Mucosa of descending colon (tissue), 3 donors: ENCODE data around the gene THUMPD3. TPM values are rescaled to one million over a fixed set of nuclear protein-coding genes. Genes with fewer than 3 reads are reported as not detected.
A peak's percentile ranks its signal among the peaks of the same experiment; 100 is the strongest.

ENCODE experiments used
- ATAC-seq: fragments of 200-7000 bp; cut with Tn5 transposase; one replicate; pipeline ENCODE4 v1.9.1; 2020; ENCODE audit warnings: mild to moderate bottlenecking, moderate library complexity
- DNase-seq, 3 donors: peaks; one replicate each; pipeline ENCODE4 v3.0.0-alpha.2; 2020
- H3K36me3 ChIP-seq: fragments of 200-600 bp; one replicate; pipeline ENCODE4 v1.8.0; 2021; ENCODE audit warnings: low read depth, mild to moderate bottlenecking
- H3K4me1 ChIP-seq: fragments of 200-600 bp; one replicate; pipeline ENCODE4 v1.8.0; 2021; ENCODE audit warnings: low read depth, mild to moderate bottlenecking
- H3K4me3 ChIP-seq: fragments of 200-600 bp; one replicate; pipeline ENCODE4 v1.8.0; 2021; ENCODE audit warnings: mild to moderate bottlenecking
- H3K9me3 ChIP-seq: fragments of 200-600 bp; one replicate; pipeline ENCODE4 v1.8.0; 2021; ENCODE audit warnings: mild to moderate bottlenecking
- CTCF ChIP-seq: fragments of 200-600 bp; IDR thresholded peaks from one replicate; pipeline ENCODE4 v1.8.0; 2022; ENCODE audit warnings: antibody characterized with exemption, mild to moderate bottlenecking
- intact Hi-C, 2 donors: fragments of 100-400 bp; cut with DNase I in 1 of 2; cut with micrococcal nuclease in 1 of 2; formaldehyde crosslinking; loops; one replicate each; pipeline versions ENCODE4 v1.11.0 to v1.11.1; 2022; cut with DNase I, micrococcal nuclease
- total RNA-seq, 3 donors: library from RNA; stranded (reverse); fragmentation: NEBNext Ultra II Directional in 2 of 3; extraction: Animal tissue kit (Norgen Biotek cat#: 25700) in 2 of 3; gene quantifications; one replicate each; pipeline versions ENCODE4 v1.2.1 to v1.2.4, GENCODE V29; 2021 to 2023
- donor health status: DM: no; HTN: no; CAD: no; lungs with moderate emphysema.
- donor health status: DM: no; HTN: no; CAD: no.
- donor health status: DM: no; HTN: yes; CAD: no.

The THUMPD3 gene
- total RNA-seq, 3 donors from 2014 or later: 30.0 to 34.0 (median 31.2) TPM

- TF ChIP-seq CTCF: no peak
- ATAC-seq (no peak), DNase-seq (no peak)
- intact Hi-C loops: no loop called here
- peaks cover 14% of the 10 kb centered on the region for H3K4me1 ChIP-seq
- no peak overlapping the region for H3K4me3 ChIP-seq
- no peaks in the 10 kb centered on the region for H3K36me3 ChIP-seq
- no peaks in the 10 kb centered on the region for H3K9me3 ChIP-seq
These were observed 15.0 kb upstream of the THUMPD3 start for GRCh38 chr3:9347887-9348286.

DNA sequence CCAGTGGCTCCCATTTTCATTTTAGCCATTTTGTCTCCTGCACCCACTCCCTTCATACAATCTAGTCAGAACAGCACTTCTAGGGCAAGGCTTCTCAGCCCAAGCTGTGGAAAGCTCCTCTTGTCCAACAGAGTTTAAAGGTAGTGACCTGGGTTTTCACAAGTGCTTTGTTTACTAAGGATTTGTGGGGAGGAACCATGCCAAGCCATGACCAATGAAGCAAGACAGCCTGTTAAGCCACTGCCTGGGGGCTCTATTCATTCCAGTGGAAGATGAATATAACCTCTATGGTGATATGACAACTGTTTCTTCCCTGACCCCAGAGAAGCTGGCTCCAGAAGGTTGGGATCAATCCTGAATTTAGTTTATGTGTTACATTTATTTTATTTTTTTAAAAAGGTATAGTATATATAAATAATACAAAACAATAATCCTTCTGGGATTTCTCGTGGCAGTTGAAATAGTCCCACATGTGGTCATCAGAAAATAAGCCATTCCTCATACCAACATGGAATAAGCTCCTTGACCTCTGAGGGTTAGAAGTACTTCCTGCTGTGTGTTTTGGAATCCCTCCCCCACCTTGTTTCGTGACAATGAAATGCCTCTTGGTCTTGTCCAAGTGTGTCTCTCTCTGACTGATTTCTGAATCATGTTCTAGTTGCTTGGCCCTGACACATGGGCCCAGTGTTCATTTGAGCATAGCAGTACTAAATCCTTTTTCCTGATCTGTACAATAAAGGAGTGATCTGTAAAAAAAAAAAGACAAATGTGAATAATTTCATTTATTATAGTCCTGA, 13.3 kb upstream of the THUMPD3 start:
- DNase-seq (no peak), ATAC-seq (no peak)
- no peaks in the 10 kb centered on the region for H3K9me3 ChIP-seq
- intact Hi-C loops: no loop called here
- H3K4me1 ChIP-seq: peaks cover 20% of the 10 kb centered on the region
- H3K36me3 ChIP-seq: no peaks in the 10 kb centered on the region
- H3K4me3 ChIP-seq: no peak overlapping the region
- TF ChIP-seq CTCF: no peak

DNA sequence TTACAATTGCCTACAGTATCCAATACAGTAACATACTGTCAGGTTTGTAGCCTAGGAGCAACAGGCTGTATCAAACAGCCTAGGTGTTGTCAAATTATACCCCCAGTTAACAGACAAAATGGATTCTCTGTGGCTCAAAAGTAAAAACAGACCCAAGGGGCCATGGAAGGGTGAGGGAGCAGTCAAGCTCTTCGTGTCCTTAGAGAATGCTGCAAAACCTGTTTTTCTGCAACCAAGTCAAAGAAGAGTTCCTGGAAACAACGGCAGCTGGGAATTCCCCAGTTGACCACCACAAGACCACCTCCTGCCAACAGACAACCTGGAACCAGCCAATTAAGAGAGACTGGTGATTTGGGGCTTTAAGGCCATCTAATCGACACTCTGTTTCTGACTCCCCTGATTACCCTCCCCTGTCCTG, 11.1 kb upstream of the THUMPD3 start:
- intact Hi-C loops: no loop called here
- ATAC-seq (no peak), DNase-seq (no peak)
- H3K36me3 ChIP-seq: no peaks in the 10 kb centered on the region
- no peak for TF ChIP-seq CTCF
- peaks cover 20% of the 10 kb centered on the region for H3K4me1 ChIP-seq
- H3K4me3 ChIP-seq: no peak overlapping the region
- no peaks in the 10 kb centered on the region for H3K9me3 ChIP-seq

GRCh38 chr3:9352917-9353752, 9.7 kb upstream of the THUMPD3 start:
- intact Hi-C loops: no loop called here
- ATAC-seq: peak; percentile 88

More at GRCh38 chr3:9352917-9353752, 9.7 kb upstream of the THUMPD3 start:
- H3K36me3 ChIP-seq: no peaks in the 10 kb centered on the region
- H3K9me3 ChIP-seq: no peaks in the 10 kb centered on the region
- no peak overlapping the region for H3K4me3 ChIP-seq
- TF ChIP-seq CTCF: peak; percentile 62
- H3K4me1 ChIP-seq: peaks cover 20% of the 10 kb centered on the region
- peak; percentile 56 to 86 (median 68) for DNase-seq
